Neural progenitor cell (in vitro differentiated cells): ENCODE measurements around the gene AMFR.

ENCODE experiments used
- CTCF ChIP-seq: fragments of 200-600 bp; sonication (generic); IDR thresholded peaks from 2 replicates; pipeline ENCODE4 v1.5.1; 2017; ENCODE audit warnings: antibody characterized with exemption, mild to moderate bottlenecking
- EZH2 ChIP-seq: fragments of 200-600 bp; sonication (generic); IDR thresholded peaks from 2 replicates; pipeline ENCODE4 v1.6.1; 2017; ENCODE audit warnings: antibody characterized with exemption, mild to moderate bottlenecking, moderate library complexity

- TF ChIP-seq CTCF (no peak), EZH2 (no peak)
These were observed 430 bp downstream of the AMFR start for GRCh38 chr16:56424791-56425438.
